ENCODE measurements around the gene MPDZ. TPM values are rescaled to one million over a fixed set of nuclear protein-coding genes. Genes with fewer than 3 reads are reported as not detected.

MPDZ gene
- total RNA-seq, 4 donors from 2014 or later: 3.2 to 16.6 (median 5.3) TPM

- H3K27me3 ChIP-seq: no peaks in the 10 kb centered on the region
- no peak for TF ChIP-seq CTCF (IDR thresholded peaks at IDR 0.05)
- TF ChIP-seq POLR2A (IDR thresholded peaks at IDR 0.05): no peak
- intact Hi-C loops (cut with DNase I): no loop called here
- no peak overlapping the region for H3K4me3 ChIP-seq
- H3K9me3 ChIP-seq: no peaks in the 10 kb centered on the region
- 62 to 68% methylated on average over 1 of the region's 1 CpG for WGBS, 2 donors
- DNase-seq: no peak
- no peak overlapping the region for H3K27ac ChIP-seq
- no peaks in the 10 kb centered on the region for H3K4me1 ChIP-seq
- H3K36me3 ChIP-seq: peaks cover 0 to 9% (median 0%) of the 10 kb centered on the region in 3 donors
Measured at GRCh38 chr9:13113751-13114150, 165.7 kb downstream of the MPDZ start.

DNA sequence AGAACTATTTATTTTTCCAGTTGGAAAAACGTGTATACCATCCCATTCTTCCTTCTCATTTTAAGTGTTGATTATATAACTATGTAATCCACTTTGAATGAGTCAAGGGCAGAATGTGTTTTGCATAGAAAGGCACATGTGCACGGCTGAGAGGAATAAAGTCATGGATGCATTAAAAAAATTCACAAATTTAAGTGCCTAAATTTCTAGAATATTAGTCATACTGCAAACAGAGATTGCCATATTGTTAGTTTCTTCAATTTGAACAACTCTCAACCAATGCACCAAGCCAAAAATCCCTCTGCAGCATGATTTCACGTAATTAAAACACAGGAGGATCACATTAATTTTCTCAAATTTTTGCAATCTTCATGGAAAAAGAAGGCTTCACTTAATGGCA lies 166.3 kb downstream of the MPDZ start:
- Histone ChIP-seq H3K27ac (no peak overlapping the region), H3K4me1 (no peaks in the 10 kb centered on the region), H3K4me3 (no peak overlapping the region), H3K36me3 (peaks cover 0 to 9% (median 0%) of the 10 kb centered on the region in 3 donors), H3K27me3 (no peaks in the 10 kb centered on the region), H3K9me3 (no peaks in the 10 kb centered on the region)
- WGBS, 2 donors: 29 to 50% methylated on average over 3 of the region's 3 CpGs
- DNase-seq: no peak
- intact Hi-C loops (cut with DNase I): no loop called here
- TF ChIP-seq POLR2A (IDR thresholded peaks at IDR 0.05) (no peak), CTCF (IDR thresholded peaks at IDR 0.05) (no peak)

DNA sequence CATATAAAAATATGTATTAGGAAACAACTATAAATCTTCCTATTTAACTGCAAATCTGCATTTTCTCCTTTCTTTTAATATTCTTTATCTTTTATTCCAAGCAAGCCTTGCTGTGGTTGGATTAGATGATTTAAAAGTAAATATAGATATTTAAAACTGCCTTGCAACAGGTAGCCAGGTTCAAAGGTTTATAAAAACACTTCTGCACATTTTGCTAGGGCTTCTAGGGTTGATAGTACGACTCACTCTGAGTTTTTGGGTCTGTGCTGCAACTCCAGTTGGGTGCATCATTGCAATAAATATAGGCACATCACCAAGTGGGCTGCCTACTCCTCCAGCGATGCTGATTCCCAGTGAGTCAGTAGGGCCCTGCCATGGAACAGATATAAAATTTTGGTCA lies 167.7 kb downstream of the MPDZ start:
- intact Hi-C loops (cut with DNase I): no loop called here
- H3K36me3 ChIP-seq: peaks cover 0 to 17% (median 0%) of the 10 kb centered on the region in 3 donors
- no peaks in the 10 kb centered on the region for H3K9me3 ChIP-seq
- H3K27me3 ChIP-seq: no peaks in the 10 kb centered on the region
- no peak overlapping the region for H3K27ac ChIP-seq
- H3K4me1 ChIP-seq: no peaks in the 10 kb centered on the region
- TF ChIP-seq POLR2A (IDR thresholded peaks at IDR 0.05): no peak
- TF ChIP-seq CTCF (IDR thresholded peaks at IDR 0.05): no peak
- no peak for DNase-seq
- WGBS, 2 donors: 79 to 96% methylated on average over 2 of the region's 2 CpGs
- H3K4me3 ChIP-seq: no peak overlapping the region

DNA sequence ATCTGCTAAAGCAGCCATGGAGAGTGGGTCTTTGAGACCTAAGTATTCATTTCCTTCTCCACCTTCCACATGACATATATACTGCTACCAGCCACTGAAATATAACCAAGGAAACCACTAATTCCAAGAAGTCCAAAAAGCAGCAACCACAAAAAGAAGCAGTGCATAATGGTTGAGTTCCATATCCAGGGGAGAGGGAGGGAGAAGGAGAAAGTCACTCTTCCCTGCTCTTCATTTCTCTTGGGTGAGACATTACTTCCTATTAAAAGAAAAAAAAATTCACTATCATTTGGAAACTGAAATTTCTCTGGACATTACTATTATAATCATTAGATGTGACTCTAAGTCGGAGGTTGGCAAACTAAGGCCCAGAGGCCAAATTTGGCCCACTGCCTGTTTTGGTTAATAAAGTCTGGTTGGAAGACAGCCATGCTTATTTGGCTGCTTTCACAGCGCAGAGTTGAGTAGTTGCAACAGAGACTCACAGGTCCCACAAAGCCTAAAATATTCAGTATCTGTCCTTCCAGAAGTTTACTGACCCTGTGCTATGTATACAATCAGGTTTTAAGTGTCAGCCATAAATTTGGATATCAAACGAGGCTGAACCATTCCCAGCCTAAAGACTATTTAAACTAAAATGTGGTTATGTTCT lies 168.6 kb downstream of the MPDZ start:
- no peak overlapping the region for H3K27ac ChIP-seq
- no peaks in the 10 kb centered on the region for H3K4me1 ChIP-seq
- no peak overlapping the region for H3K4me3 ChIP-seq
- TF ChIP-seq CTCF (IDR thresholded peaks at IDR 0.05) (no peak), POLR2A (IDR thresholded peaks at IDR 0.05) (no peak)
- intact Hi-C loops (cut with DNase I): no loop called here
- 40 to 47% methylated on average over 3 of the region's 3 CpGs for WGBS, 2 donors
- DNase-seq: no peak
- peaks cover 0 to 21% (median 0%) of the 10 kb centered on the region in 3 donors for H3K36me3 ChIP-seq
- no peaks in the 10 kb centered on the region for H3K9me3 ChIP-seq
- no peaks in the 10 kb centered on the region for H3K27me3 ChIP-seq

GRCh38 chr9:13109781-13110180 lies 169.7 kb downstream of the MPDZ start:
- Histone ChIP-seq H3K4me3 (no peak overlapping the region), H3K4me1 (no peaks in the 10 kb centered on the region), H3K27ac (no peak overlapping the region), H3K36me3 (peaks cover 0 to 21% (median 0%) of the 10 kb centered on the region in 3 donors), H3K27me3 (no peaks in the 10 kb centered on the region), H3K9me3 (no peaks in the 10 kb centered on the region)
- whole genome bisulfite sequencing, 2 donors: 75 to 84% methylated on average over 5 of the region's 5 CpGs
- DNase-seq: no peak
- TF ChIP-seq POLR2A (IDR thresholded peaks at IDR 0.05) (no peak), CTCF (IDR thresholded peaks at IDR 0.05) (no peak)
- intact Hi-C loops (cut with DNase I): no loop called here
